Hepatocyte (in vitro differentiated cells): ENCODE data around the gene ZNF385B. TPM values are rescaled to one million over a fixed set of nuclear protein-coding genes. Genes with fewer than 3 reads are reported as not detected.

Source experiments
- DNase-seq: peaks from one replicate; pipeline ENCODE4 v3.0.0-alpha.2; 2016; ENCODE audit warnings: low spot score
- H2AFZ ChIP-seq: fragments of 200-600 bp; sonication (generic); 2 replicates; pipeline ENCODE4 v1.6.0; 2016; ENCODE audit warnings: antibody characterized with exemption, mild to moderate bottlenecking
- H3K27ac ChIP-seq: fragments of 200-600 bp; sonication (generic); 2 replicates; pipeline ENCODE4 v1.5.1; 2016; ENCODE audit warnings: mild to moderate bottlenecking
- H3K27me3 ChIP-seq: fragments of 200-600 bp; sonication (generic); 2 replicates; pipeline ENCODE4 v1.6.1; 2016
- H3K36me3 ChIP-seq: fragments of 200-600 bp; sonication (generic); replicated peaks from 2 replicates; pipeline ENCODE4 v1.5.1; 2016; ENCODE audit warnings: low read depth; ENCODE audit not compliant: insufficient read depth
- H3K4me1 ChIP-seq: fragments of 200-600 bp; sonication (generic); 2 replicates; pipeline ENCODE4 v1.5.1; 2016; ENCODE audit warnings: mild to moderate bottlenecking, moderate library complexity; ENCODE audit not compliant: insufficient read depth
- H3K4me2 ChIP-seq: fragments of 200-600 bp; sonication (generic); 2 replicates; pipeline ENCODE4 v1.6.0; 2016
- H3K4me3 ChIP-seq: fragments of 200-600 bp; sonication (generic); 2 replicates; pipeline ENCODE4 v1.5.1; 2016; ENCODE audit warnings: mild to moderate bottlenecking
- H3K79me2 ChIP-seq: fragments of 200-600 bp; sonication (generic); 2 replicates; pipeline ENCODE4 v1.6.0; 2017; ENCODE audit warnings: mild to moderate bottlenecking
- H3K9me2 ChIP-seq: fragments of 200-600 bp; sonication (generic); replicated peaks from 2 replicates; pipeline ENCODE4 v1.6.0; 2017; ENCODE audit warnings: mild to moderate bottlenecking; ENCODE audit not compliant: insufficient read depth
- H3K9me3 ChIP-seq: fragments of 200-600 bp; sonication (generic); 2 replicates; pipeline ENCODE4 v1.5.1; 2016; ENCODE audit warnings: low read depth, mild to moderate bottlenecking
- H4K20me1 ChIP-seq: fragments of 200-600 bp; sonication (generic); 2 replicates; pipeline ENCODE4 v1.6.0; 2016; ENCODE audit warnings: mild to moderate bottlenecking; ENCODE audit not compliant: insufficient read depth, poor library complexity, severe bottlenecking
- CTCF ChIP-seq: fragments of 200-600 bp; sonication (generic); IDR thresholded peaks from 2 replicates; pipeline ENCODE4 v1.5.1; 2016; ENCODE audit warnings: antibody characterized with exemption, mild to moderate bottlenecking; ENCODE audit not compliant: poor library complexity
- EZH2 ChIP-seq: fragments of 200-600 bp; sonication (generic); IDR thresholded peaks from 2 replicates; pipeline ENCODE4 v1.6.1; 2016; ENCODE audit warnings: antibody characterized with exemption, mild to moderate bottlenecking, borderline replicate concordance
- EZH2phosphoT487 ChIP-seq: fragments of 200-600 bp; sonication (generic); IDR thresholded peaks from one replicate; pipeline ENCODE4 v1.6.1; 2018; ENCODE audit warnings: antibody characterized with exemption, mild to moderate bottlenecking, low read depth, moderate library complexity; ENCODE audit not compliant: unreplicated experiment, severe bottlenecking
- WGBS: methylation state at CpG from one replicate; pipeline ENCODE4 v1.1.6; 2016; ENCODE audit warnings: low lambda C conversion rate; ENCODE audit errors: missing lambda C conversion rate; 5-methylcytosine and 5-hydroxymethylcytosine counted together
- polyA plus RNA-seq: library from polyadenylated mRNA; unstranded; fragments of >200 nt; fragmentation: Nextera tagmentation; extraction: Ambion mirVana; gene quantifications from 2 replicates; pipeline ENCODE4 v1.2.1, GENCODE V29; 2016
- total RNA-seq: library from RNA; depleted of rRNA; stranded (reverse); fragments of >200 nt; gene quantifications from 2 replicates; pipeline ENCODE4 v1.2.3, GENCODE V29; 2014

Gene ZNF385B
- total and polyA plus RNA-seq, 2 experiments from 2014 or later = 1.8 to 2.4 TPM

DNA sequence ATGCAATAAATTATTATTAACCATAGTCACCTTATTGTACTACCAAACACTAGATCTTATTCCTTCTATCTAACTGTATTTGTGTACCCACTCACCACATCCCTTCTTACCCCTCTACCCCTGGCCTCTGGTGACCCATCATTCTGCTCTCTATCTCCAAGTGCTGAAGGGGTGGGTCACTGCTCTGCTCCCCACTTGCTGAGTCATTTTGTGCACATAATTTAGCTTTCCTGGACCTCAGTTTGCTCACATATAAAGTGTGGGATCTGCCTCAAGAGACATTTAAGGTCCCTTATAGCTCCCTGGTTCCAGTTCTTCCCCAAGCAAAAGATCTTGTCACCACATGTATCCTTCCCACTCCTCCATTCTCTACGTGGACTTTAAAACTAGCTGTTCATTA, 169.4 kb downstream of the ZNF385B start:
- no peak overlapping the region for H3K4me3 ChIP-seq
- no peaks in the 10 kb centered on the region for H3K36me3 ChIP-seq
- H3K27ac ChIP-seq = no peak overlapping the region
- DNase-seq = no peak
- no peaks in the 10 kb centered on the region for H3K79me2 ChIP-seq
- no peaks in the 10 kb centered on the region for H3K27me3 ChIP-seq
- H3K4me1 ChIP-seq = no peaks in the 10 kb centered on the region
- H4K20me1 ChIP-seq = no peaks in the 10 kb centered on the region
- TF ChIP-seq EZH2 (no peak), EZH2phosphoT487 (no peak), CTCF (no peak)
- no peak overlapping the region for H3K4me2 ChIP-seq
- H2AFZ ChIP-seq = no peak overlapping the region
- 71% methylated on average over 1 of the region's 1 CpG for WGBS
- H3K9me2 ChIP-seq = no peaks in the 10 kb centered on the region
- H3K9me3 ChIP-seq = no peaks in the 10 kb centered on the region

DNA sequence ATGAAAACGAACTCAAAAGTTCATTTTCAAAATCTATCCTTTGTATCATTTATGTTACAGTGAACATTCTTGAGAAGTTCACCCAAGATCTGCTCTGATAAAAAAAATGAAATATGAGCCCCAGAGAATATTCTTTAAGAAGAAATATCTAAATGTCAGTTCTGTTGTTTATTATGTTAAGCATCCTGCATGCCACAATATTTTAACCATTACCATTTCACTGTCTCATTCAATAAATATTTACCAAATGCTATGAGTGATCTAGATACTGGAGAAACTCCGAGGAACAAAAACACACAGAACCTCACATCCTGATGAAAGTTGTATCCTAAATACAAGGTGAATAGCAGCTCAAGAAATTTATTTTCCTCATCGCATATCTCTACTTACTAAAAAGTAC, 170.2 kb downstream of the ZNF385B start:
- no peaks in the 10 kb centered on the region for H3K9me3 ChIP-seq
- DNase-seq = no peak
- H3K4me2 ChIP-seq = no peak overlapping the region
- WGBS = 79% methylated on average over 3 of the region's 3 CpGs
- no peaks in the 10 kb centered on the region for H3K27me3 ChIP-seq
- no peaks in the 10 kb centered on the region for H3K4me1 ChIP-seq
- no peak overlapping the region for H3K27ac ChIP-seq
- H3K36me3 ChIP-seq = no peaks in the 10 kb centered on the region
- TF ChIP-seq CTCF (no peak), EZH2 (no peak), EZH2phosphoT487 (no peak)
- H3K4me3 ChIP-seq = no peak overlapping the region
- H2AFZ ChIP-seq = no peak overlapping the region
- no peaks in the 10 kb centered on the region for H4K20me1 ChIP-seq
- no peaks in the 10 kb centered on the region for H3K79me2 ChIP-seq
- no peaks in the 10 kb centered on the region for H3K9me2 ChIP-seq

DNA sequence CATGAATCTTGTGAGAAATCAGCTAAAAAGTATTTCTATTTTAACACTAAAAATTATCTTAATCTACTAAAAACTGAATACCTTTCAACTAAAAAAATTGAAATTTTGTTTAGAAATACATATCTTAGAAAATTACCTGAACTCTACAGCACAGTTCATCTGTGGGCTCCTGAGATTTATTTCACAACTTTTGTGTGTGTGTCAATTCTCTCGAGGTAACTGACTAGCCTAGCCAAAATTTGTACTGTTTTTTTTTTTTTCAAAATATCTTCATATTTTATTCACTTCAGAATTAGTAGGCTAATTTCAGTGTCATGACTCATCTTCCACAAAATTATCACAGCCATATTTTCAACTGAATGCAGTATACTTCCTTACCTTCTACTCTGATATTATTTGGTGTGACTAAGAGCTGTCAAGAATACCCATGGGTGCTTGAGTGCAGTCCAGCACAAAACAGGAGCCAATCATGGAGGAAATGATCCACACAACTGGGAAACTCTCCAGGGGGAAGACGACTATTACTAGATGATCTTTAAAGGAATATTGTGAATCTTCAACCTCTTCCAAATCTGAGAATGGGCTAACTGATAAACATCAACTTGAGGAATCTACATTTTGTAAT, 174.6 kb downstream of the ZNF385B start:
- no peak overlapping the region for H3K4me2 ChIP-seq
- TF ChIP-seq CTCF (no peak), EZH2 (no peak), EZH2phosphoT487 (no peak)
- H3K4me1 ChIP-seq = no peaks in the 10 kb centered on the region
- no peaks in the 10 kb centered on the region for H3K9me3 ChIP-seq
- H4K20me1 ChIP-seq = no peaks in the 10 kb centered on the region
- 94% methylated on average over 2 of the region's 2 CpGs for WGBS
- no peak overlapping the region for H2AFZ ChIP-seq
- H3K27ac ChIP-seq = no peak overlapping the region
- H3K9me2 ChIP-seq = no peaks in the 10 kb centered on the region
- no peak for DNase-seq
- H3K4me3 ChIP-seq = no peak overlapping the region
- no peaks in the 10 kb centered on the region for H3K79me2 ChIP-seq
- no peaks in the 10 kb centered on the region for H3K36me3 ChIP-seq
- no peaks in the 10 kb centered on the region for H3K27me3 ChIP-seq
